ENCODE data around the gene NUDT16L1.
A peak's percentile ranks its signal among the peaks of the same experiment; 100 is the strongest.

NUDT16L1 gene

DNA sequence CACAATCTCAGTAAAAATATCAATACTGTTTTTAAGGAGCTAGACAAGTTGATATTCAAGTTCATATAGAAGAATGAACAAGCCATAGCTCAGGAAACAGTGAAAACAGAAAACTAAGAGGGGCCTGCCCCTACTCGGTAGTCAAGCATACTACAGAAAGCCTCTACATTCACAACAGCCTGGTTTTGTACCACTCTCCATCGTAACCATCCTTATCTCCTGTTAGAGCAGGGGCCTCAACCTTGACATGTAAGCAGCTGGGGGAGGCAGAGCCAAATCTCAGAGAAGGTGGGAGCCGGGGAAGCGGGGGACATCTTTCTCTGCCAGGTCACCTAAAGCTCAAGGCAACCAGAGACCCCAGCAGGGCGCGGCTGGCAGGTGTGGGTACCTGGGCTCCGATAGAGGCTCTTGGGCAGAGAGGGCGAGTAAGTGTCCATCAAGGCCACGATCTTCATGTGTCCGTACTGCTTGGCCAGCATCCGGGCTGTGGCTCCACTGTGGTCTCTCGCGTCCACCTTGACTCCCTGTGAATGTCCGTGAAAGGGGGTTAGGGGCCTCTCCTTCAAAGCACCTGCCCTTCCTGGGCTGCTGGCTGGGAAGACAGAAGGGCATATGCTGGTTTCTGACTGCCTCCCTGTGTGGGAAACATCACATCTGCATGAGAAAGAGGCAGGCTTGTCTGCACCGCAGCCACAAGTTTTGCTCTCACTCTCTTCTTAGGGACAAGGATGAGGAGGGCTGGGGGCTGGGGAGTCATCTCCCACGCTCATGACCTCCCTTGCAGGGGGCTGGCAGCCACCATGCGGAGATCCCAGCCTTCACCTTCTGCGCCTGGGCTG is 20.5 kb downstream of the NUDT16L1 start:
- Histone ChIP-seq H3K4me3 (ENCODE audit: low read length in 2 of 2) (no peak overlapping the region), H2BK120ac (ENCODE audit: low read depth, low read length) (no peak overlapping the region), H2BK5ac (ENCODE audit: low read length) (peak overlapping the region; percentile 82), H2BK12ac (ENCODE audit: low read length) (no peak overlapping the region), H2BK15ac (ENCODE audit: low read length) (no peak overlapping the region), H4K91ac (ENCODE audit: low read depth, low read length, poor library complexity) (no peak overlapping the region), H3K27me3 (ENCODE audit: control insufficient read depth in 3 of 3, insufficient read depth in 3 of 3, low read depth in 1 of 3, low read length in 3 of 3) (no peaks in the 10 kb centered on the region), H3K79me1 (ENCODE audit: low read depth, low read length) (peaks cover 3% of the 10 kb centered on the region), H3K23ac (ENCODE audit: low read depth, low read length, poor library complexity) (peak overlapping the region; percentile 65), H3K36me3 (replicated peaks in 1 of 2; ENCODE audit: control insufficient read depth in 2 of 2, insufficient read depth in 2 of 2, low read length in 2 of 2) (peaks cover 13 to 57% of the 10 kb centered on the region in 2 donors), H3K18ac (ENCODE audit: low read length) (no peak overlapping the region), H3K27ac (replicated peaks; ENCODE audit: low read length) (no peak overlapping the region), H3K9ac (ENCODE audit: low read depth, low read length, poor library complexity) (peak overlapping the region; percentile 21), H3K9me3 (replicated peaks in 1 of 2; ENCODE audit: control insufficient read depth in 2 of 2, insufficient read depth in 1 of 2, low read depth in 1 of 2, low read length in 2 of 2) (no peaks in the 10 kb centered on the region), H2AK5ac (ENCODE audit: low read depth, low read length) (no peak overlapping the region), H3K4me1 (ENCODE audit: control insufficient read depth in 2 of 2, insufficient read depth in 1 of 2, low read depth in 1 of 2, low read length in 2 of 2) (no peaks in the 10 kb centered on the region), H2AFZ (ENCODE audit: low read length) (no peak overlapping the region), H3K14ac (ENCODE audit: low read length) (no peak overlapping the region), H3K4me2 (ENCODE audit: insufficient read depth, low read length, poor library complexity, severe bottlenecking) (no peak overlapping the region), H4K8ac (ENCODE audit: low read depth, low read length) (no peak overlapping the region), H3K4ac (ENCODE audit: low read length) (no peak overlapping the region)
- no peak for DNase-seq (ENCODE audit: low spot score)
- no CpG with 5 or more reads among the region's 18 CpGs for WGBS, 2 donors (ENCODE audit: extremely low coverage in 2 of 2, insufficient read length in 2 of 2, insufficient replicate concordance in 1 of 2)

GRCh38 chr16:4714996-4715395 is 21.6 kb downstream of the NUDT16L1 start:
- peaks cover 10 to 56% of the 10 kb centered on the region in 2 donors for H3K36me3 ChIP-seq (replicated peaks in 1 of 2; ENCODE audit: control insufficient read depth in 2 of 2, insufficient read depth in 2 of 2, low read length in 2 of 2)
- H4K8ac ChIP-seq (ENCODE audit: low read depth, low read length), result no peak overlapping the region
- no CpG with 5 or more reads among the region's 2 CpGs for WGBS, 2 donors (ENCODE audit: extremely low coverage in 2 of 2, insufficient read length in 2 of 2, insufficient replicate concordance in 1 of 2)
- no peak overlapping the region for H3K14ac ChIP-seq (ENCODE audit: low read length)
- no peak overlapping the region for H3K18ac ChIP-seq (ENCODE audit: low read length)
- no peak overlapping the region for H3K9ac ChIP-seq (ENCODE audit: low read depth, low read length, poor library complexity)
- H2BK15ac ChIP-seq (ENCODE audit: low read length), result no peak overlapping the region
- H4K91ac ChIP-seq (ENCODE audit: low read depth, low read length, poor library complexity), result no peak overlapping the region
- no peak overlapping the region for H3K4me2 ChIP-seq (ENCODE audit: insufficient read depth, low read length, poor library complexity, severe bottlenecking)
- no peaks in the 10 kb centered on the region for H3K27me3 ChIP-seq (ENCODE audit: control insufficient read depth in 3 of 3, insufficient read depth in 3 of 3, low read depth in 1 of 3, low read length in 3 of 3)
- no peak overlapping the region for H3K4ac ChIP-seq (ENCODE audit: low read length)
- H3K79me1 ChIP-seq (ENCODE audit: low read depth, low read length), result peaks cover 3% of the 10 kb centered on the region
- H3K27ac ChIP-seq (replicated peaks; ENCODE audit: low read length), result no peak overlapping the region
- H2AFZ ChIP-seq (ENCODE audit: low read length), result no peak overlapping the region
- H3K9me3 ChIP-seq (replicated peaks in 1 of 2; ENCODE audit: control insufficient read depth in 2 of 2, insufficient read depth in 1 of 2, low read depth in 1 of 2, low read length in 2 of 2), result no peaks in the 10 kb centered on the region
- H2BK5ac ChIP-seq (ENCODE audit: low read length), result no peak overlapping the region
- no peak overlapping the region for H2AK5ac ChIP-seq (ENCODE audit: low read depth, low read length)
- H3K4me1 ChIP-seq (ENCODE audit: control insufficient read depth in 2 of 2, insufficient read depth in 1 of 2, low read depth in 1 of 2, low read length in 2 of 2), result no peaks in the 10 kb centered on the region
- H2BK12ac ChIP-seq (ENCODE audit: low read length), result no peak overlapping the region
- no peak overlapping the region for H2BK120ac ChIP-seq (ENCODE audit: low read depth, low read length)
- no peak for DNase-seq (ENCODE audit: low spot score)
- H3K23ac ChIP-seq (ENCODE audit: low read depth, low read length, poor library complexity), result no peak overlapping the region
- no peak overlapping the region for H3K4me3 ChIP-seq (ENCODE audit: low read length in 2 of 2)

DNA sequence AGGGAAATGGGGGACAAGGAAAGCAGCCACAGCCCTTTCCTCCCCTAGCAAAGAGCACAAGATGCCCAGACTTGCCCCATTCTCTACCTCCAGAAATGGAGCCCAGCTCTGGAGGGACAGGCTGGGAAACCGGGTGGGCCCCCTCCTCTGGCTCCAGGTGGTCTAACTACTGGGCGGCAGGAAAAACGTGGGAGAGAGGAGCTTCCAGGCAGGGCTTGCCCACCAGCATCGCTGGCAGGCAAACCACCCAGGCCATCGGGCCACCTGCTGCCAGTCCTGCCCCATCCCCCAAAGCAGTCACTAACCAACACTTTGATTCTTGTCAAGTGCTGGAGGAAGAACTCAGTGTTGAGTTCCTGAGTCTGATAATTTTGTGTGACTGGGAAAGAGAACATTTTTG is 25.1 kb downstream of the NUDT16L1 start:
- Histone ChIP-seq H2BK5ac (ENCODE audit: low read length) (no peak overlapping the region), H3K4me3 (ENCODE audit: low read length in 2 of 2) (no peak overlapping the region), H3K4me1 (ENCODE audit: control insufficient read depth in 2 of 2, insufficient read depth in 1 of 2, low read depth in 1 of 2, low read length in 2 of 2) (no peaks in the 10 kb centered on the region), H3K79me1 (ENCODE audit: low read depth, low read length) (peaks cover 3% of the 10 kb centered on the region), H2AK5ac (ENCODE audit: low read depth, low read length) (no peak overlapping the region), H3K23ac (ENCODE audit: low read depth, low read length, poor library complexity) (no peak overlapping the region), H3K18ac (ENCODE audit: low read length) (no peak overlapping the region), H4K8ac (ENCODE audit: low read depth, low read length) (no peak overlapping the region), H3K27me3 (ENCODE audit: control insufficient read depth in 3 of 3, insufficient read depth in 3 of 3, low read depth in 1 of 3, low read length in 3 of 3) (no peaks in the 10 kb centered on the region), H3K27ac (replicated peaks; ENCODE audit: low read length) (no peak overlapping the region), H2BK15ac (ENCODE audit: low read length) (no peak overlapping the region), H3K14ac (ENCODE audit: low read length) (no peak overlapping the region), H4K91ac (ENCODE audit: low read depth, low read length, poor library complexity) (no peak overlapping the region), H2AFZ (ENCODE audit: low read length) (no peak overlapping the region), H3K9ac (ENCODE audit: low read depth, low read length, poor library complexity) (no peak overlapping the region), H3K36me3 (replicated peaks in 1 of 2; ENCODE audit: control insufficient read depth in 2 of 2, insufficient read depth in 2 of 2, low read length in 2 of 2) (peaks cover 12 to 40% of the 10 kb centered on the region in 2 donors), H3K9me3 (replicated peaks in 1 of 2; ENCODE audit: control insufficient read depth in 2 of 2, insufficient read depth in 1 of 2, low read depth in 1 of 2, low read length in 2 of 2) (no peaks in the 10 kb centered on the region), H3K4me2 (ENCODE audit: insufficient read depth, low read length, poor library complexity, severe bottlenecking) (no peak overlapping the region), H2BK120ac (ENCODE audit: low read depth, low read length) (no peak overlapping the region), H3K4ac (ENCODE audit: low read length) (no peak overlapping the region), H2BK12ac (ENCODE audit: low read length) (no peak overlapping the region)
- no peak for DNase-seq (ENCODE audit: low spot score)
- WGBS, 2 donors (ENCODE audit: extremely low coverage in 2 of 2, insufficient read length in 2 of 2, insufficient replicate concordance in 1 of 2), result no CpG with 5 or more reads among the region's 5 CpGs

- H3K4me2 ChIP-seq (ENCODE audit: insufficient read depth, low read length, poor library complexity, severe bottlenecking), result no peak overlapping the region
- no peak overlapping the region for H3K9ac ChIP-seq (ENCODE audit: low read depth, low read length, poor library complexity)
- H3K27me3 ChIP-seq (ENCODE audit: control insufficient read depth in 3 of 3, insufficient read depth in 3 of 3, low read depth in 1 of 3, low read length in 3 of 3), result no peaks in the 10 kb centered on the region
- H3K14ac ChIP-seq (ENCODE audit: low read length), result no peak overlapping the region
- H3K4me3 ChIP-seq (ENCODE audit: low read length in 2 of 2), result no peak overlapping the region
- no peak overlapping the region for H4K8ac ChIP-seq (ENCODE audit: low read depth, low read length)
- no peak overlapping the region for H3K4ac ChIP-seq (ENCODE audit: low read length)
- H4K91ac ChIP-seq (ENCODE audit: low read depth, low read length, poor library complexity), result no peak overlapping the region
- no peak overlapping the region for H2AFZ ChIP-seq (ENCODE audit: low read length)
- no peak for DNase-seq (ENCODE audit: low spot score)
- H3K23ac ChIP-seq (ENCODE audit: low read depth, low read length, poor library complexity), result peak overlapping the region; percentile 65
- H3K79me1 ChIP-seq (ENCODE audit: low read depth, low read length), result peaks cover 11% of the 10 kb centered on the region
- H2BK12ac ChIP-seq (ENCODE audit: low read length), result no peak overlapping the region
- no peak overlapping the region for H2BK15ac ChIP-seq (ENCODE audit: low read length)
- H3K36me3 ChIP-seq (replicated peaks in 1 of 2; ENCODE audit: control insufficient read depth in 2 of 2, insufficient read depth in 2 of 2, low read length in 2 of 2), result peaks cover 17 to 60% of the 10 kb centered on the region in 2 donors
- H3K9me3 ChIP-seq (replicated peaks in 1 of 2; ENCODE audit: control insufficient read depth in 2 of 2, insufficient read depth in 1 of 2, low read depth in 1 of 2, low read length in 2 of 2), result no peaks in the 10 kb centered on the region
- H3K18ac ChIP-seq (ENCODE audit: low read length), result no peak overlapping the region
- H3K4me1 ChIP-seq (ENCODE audit: control insufficient read depth in 2 of 2, insufficient read depth in 1 of 2, low read depth in 1 of 2, low read length in 2 of 2), result no peaks in the 10 kb centered on the region
- WGBS, 2 donors (ENCODE audit: extremely low coverage in 2 of 2, insufficient read length in 2 of 2, insufficient replicate concordance in 1 of 2), result no CpG with 5 or more reads among the region's 14 CpGs
- H3K27ac ChIP-seq (replicated peaks; ENCODE audit: low read length), result no peak overlapping the region
- H2BK5ac ChIP-seq (ENCODE audit: low read length), result no peak overlapping the region
- H2BK120ac ChIP-seq (ENCODE audit: low read depth, low read length), result no peak overlapping the region
- H2AK5ac ChIP-seq (ENCODE audit: low read depth, low read length), result no peak overlapping the region
These were observed 29.9 kb downstream of the NUDT16L1 start for GRCh38 chr16:4723071-4723767.
